ENCODE measurements around the gene FBXO9. TPM values are rescaled to one million over a fixed set of nuclear protein-coding genes. Genes with fewer than 3 reads are reported as not detected.

FBXO9 gene
- total and polyA plus RNA-seq, 2 of the 8 experiments (the other 6 are each of a cell fraction or from before 2014, with no cell fraction given), result 41.3 to 50.9 TPM

GRCh38 chr6:53027131-53027718 lies 38.0 kb upstream of the FBXO9 start:
- Histone ChIP-seq H3K4me3 (ENCODE audit: extremely low read depth in 1 of 4, insufficient read depth in 2 of 4, low read depth in 3 of 4, low read length in 4 of 4) (no peak overlapping the region), H2BK5ac (ENCODE audit: low read depth, low read length) (no peak overlapping the region), H4K20me1 (replicated peaks in 1 of 2; ENCODE audit: control insufficient read depth in 1 of 2, insufficient read depth in 2 of 2, low read length in 2 of 2) (no peaks in the 10 kb centered on the region), H2BK15ac (ENCODE audit: low read length) (no peak overlapping the region), H3K14ac (ENCODE audit: insufficient read length) (no peak overlapping the region), H3K23me2 (ENCODE audit: low read depth, low read length) (no peaks in the 10 kb centered on the region), H3K18ac (ENCODE audit: extremely low read depth, low read length) (no peak overlapping the region), H4K8ac (ENCODE audit: extremely low read depth, insufficient read depth, low read length) (no peak overlapping the region), H3K4me1 (replicated peaks in 1 of 4; ENCODE audit: control insufficient read depth in 3 of 4, insufficient read depth in 4 of 4, low read length in 3 of 4) (no peaks in the 10 kb centered on the region), H4K5ac (ENCODE audit: insufficient read length, low read depth, low read length) (no peak overlapping the region), H2AK5ac (ENCODE audit: low read depth, low read length) (no peak overlapping the region), H3K23ac (ENCODE audit: insufficient read length) (no peak overlapping the region), H3K27me3 (replicated peaks in 1 of 4; ENCODE audit: control insufficient read depth in 3 of 4, extremely low read depth in 1 of 4, insufficient read depth in 3 of 4, low read length in 3 of 4) (no peaks in the 10 kb centered on the region), H3K36me3 (ENCODE audit: control insufficient read depth in 2 of 4, insufficient read depth in 4 of 4, low read length in 3 of 4) (peaks cover 0 to 12% (median 6%) of the 10 kb centered on the region in 4 experiments; a peak in 4 of 8 replicates), H3K4ac (replicated peaks; ENCODE audit: insufficient read length, low read depth, low read length) (no peak overlapping the region), H2BK12ac (ENCODE audit: low read depth, low read length) (no peak overlapping the region), H2AFZ (ENCODE audit: low read length) (no peak overlapping the region), H3K79me2 (ENCODE audit: control insufficient read depth in 1 of 2, insufficient read depth in 2 of 2, low read length in 2 of 2) (no peaks in the 10 kb centered on the region), H3K27ac (ENCODE audit: low read depth, low read length) (no peak overlapping the region), H3K9ac (replicated peaks in 1 of 4; ENCODE audit: extremely low read depth in 1 of 4, low read depth in 3 of 4, low read length in 3 of 4) (no peak overlapping the region), H3K9me3 (ENCODE audit: insufficient read depth in 2 of 2, low read depth in 1 of 2, low read length in 1 of 2) (no peaks in the 10 kb centered on the region), H2BK120ac (replicated peaks; ENCODE audit: low read depth, low read length) (no peak overlapping the region), H4K91ac (replicated peaks; ENCODE audit: insufficient read length, low read length) (no peak overlapping the region), H2BK20ac (ENCODE audit: low read length) (no peak overlapping the region), H3K4me2 (ENCODE audit: insufficient read depth in 1 of 2, low read depth in 2 of 2, low read length in 2 of 2) (no peak overlapping the region), H3K79me1 (ENCODE audit: low read depth, low read length) (no peaks in the 10 kb centered on the region), H3K56ac (replicated peaks; ENCODE audit: insufficient read length, low read depth, low read length) (no peak overlapping the region)
- TF ChIP-seq CHD2 (IDR thresholded peaks at IDR 0.05; ENCODE audit: low read length) (no peak), POLR2AphosphoS5 (IDR thresholded peaks at IDR 0.05; ENCODE audit: low read depth, low read length) (no peak), EP300 (IDR thresholded peaks at IDR 0.05; ENCODE audit: borderline replicate concordance in 1 of 2, low read depth in 2 of 2, low read length in 2 of 2) (no peak), ATF3 (IDR thresholded peaks at IDR 0.05; ENCODE audit: insufficient read depth, low read depth, low read length) (no peak), KDM4A (IDR thresholded peaks at IDR 0.05; ENCODE audit: low read depth, low read length, severe bottlenecking) (no peak), RNF2 (IDR thresholded peaks at IDR 0.05; ENCODE audit: borderline replicate concordance, low read depth, low read length, missing control alignments, poor library complexity, severe bottlenecking) (no peak), RAD21 (IDR thresholded peaks at IDR 0.05 in 1 of 2, conservative IDR thresholded peaks at IDR 0.05 in 1 of 2; ENCODE audit: low read depth in 2 of 2, low read length in 2 of 2) (no peak), POLR2A (IDR thresholded peaks at IDR 0.05; ENCODE audit: control extremely low read depth in 1 of 2, low read depth in 2 of 2, low read length in 2 of 2) (no peak), TAF1 (IDR thresholded peaks at IDR 0.05; ENCODE audit: low read depth, low read length) (no peak), CHD1 (IDR thresholded peaks at IDR 0.05; ENCODE audit: low read depth, low read length) (no peak), HDAC2 (IDR thresholded peaks at IDR 0.05; ENCODE audit: borderline replicate concordance in 1 of 2, low read depth in 2 of 2, low read length in 2 of 2) (no peak), KDM5A (IDR thresholded peaks at IDR 0.05; ENCODE audit: low read length) (no peak)
- DNase-seq (ENCODE audit: low read depth in 1 of 2, low spot score in 2 of 2), result no peak
- WGBS, 2 experiments (ENCODE audit: extremely low coverage in 1 of 2, insufficient coverage in 1 of 2, insufficient read length in 1 of 2, insufficient replicate concordance in 2 of 2, low coverage in 1 of 2, low lambda C conversion rate in 2 of 2, missing lambda C conversion rate in 1 of 2), result 86% methylated on average over 5 of the region's 5 CpGs; no CpG with 5 or more reads in 1 of the 2 experiments
- FAIRE-seq, result no peak
- CTCF ChIA-PET (ENCODE audit: partially characterized antibody), result interaction anchor here (1.6 kb wide), 1 partner anchor 10 kb away, joined by 4 read pairs; no protein-coding TSS in a partner anchor
- POLR2A ChIA-PET (ENCODE audit: partially characterized antibody), result no interaction called here
